ENCODE results near the gene ASRGL1. TPM values are rescaled to one million over a fixed set of nuclear protein-coding genes. Genes with fewer than 3 reads are reported as not detected.

The ASRGL1 gene
- total and polyA plus RNA-seq, 2 of the 13 experiments (the other 11 are each of a cell fraction or from before 2014, with no cell fraction given) = 50.8 to 97.5 TPM

DNA sequence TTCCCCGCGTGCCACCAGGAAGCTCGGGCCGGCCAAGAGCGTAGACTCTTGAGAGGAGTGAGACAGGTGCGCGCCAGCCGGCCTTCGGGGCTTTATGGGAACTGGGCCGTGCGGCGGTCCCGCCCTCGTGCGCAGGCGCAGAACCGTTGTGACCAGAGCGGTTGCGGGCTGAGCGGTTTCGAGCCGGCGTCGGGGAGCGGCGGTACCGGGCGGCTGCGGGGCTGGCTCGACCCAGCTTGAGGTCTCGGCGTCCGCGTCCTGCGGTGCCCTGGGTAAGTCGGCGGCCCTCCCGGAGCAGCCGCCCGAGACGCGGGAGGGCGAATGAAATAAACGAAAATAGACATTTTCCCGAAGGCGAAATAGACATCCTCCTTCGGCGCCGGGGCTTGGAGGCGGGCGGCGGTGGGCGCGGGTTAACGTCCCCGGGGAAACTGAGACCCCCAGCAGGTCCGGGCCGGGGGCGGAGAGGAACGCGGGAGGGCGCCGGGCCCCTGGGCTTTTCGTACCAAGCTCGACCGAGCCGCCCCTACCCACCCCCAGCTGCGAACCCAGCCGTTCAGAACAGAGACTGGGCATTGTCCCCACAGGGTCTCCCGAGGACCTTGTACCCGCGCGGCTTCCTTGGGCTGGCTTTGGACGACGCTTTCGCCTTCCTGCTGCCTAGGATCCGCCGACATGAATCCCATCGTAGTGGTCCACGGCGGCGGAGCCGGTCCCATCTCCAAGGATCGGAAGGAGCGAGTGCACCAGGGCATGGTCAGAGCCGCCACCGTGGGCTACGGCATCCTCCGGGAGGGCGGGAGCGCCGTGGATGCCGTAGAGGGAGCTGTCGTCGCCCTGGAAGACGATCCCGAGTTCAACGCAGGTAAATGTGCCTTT is at the start of gene ASRGL1 (continued):
- TF ChIP-seq, protein P1, sequence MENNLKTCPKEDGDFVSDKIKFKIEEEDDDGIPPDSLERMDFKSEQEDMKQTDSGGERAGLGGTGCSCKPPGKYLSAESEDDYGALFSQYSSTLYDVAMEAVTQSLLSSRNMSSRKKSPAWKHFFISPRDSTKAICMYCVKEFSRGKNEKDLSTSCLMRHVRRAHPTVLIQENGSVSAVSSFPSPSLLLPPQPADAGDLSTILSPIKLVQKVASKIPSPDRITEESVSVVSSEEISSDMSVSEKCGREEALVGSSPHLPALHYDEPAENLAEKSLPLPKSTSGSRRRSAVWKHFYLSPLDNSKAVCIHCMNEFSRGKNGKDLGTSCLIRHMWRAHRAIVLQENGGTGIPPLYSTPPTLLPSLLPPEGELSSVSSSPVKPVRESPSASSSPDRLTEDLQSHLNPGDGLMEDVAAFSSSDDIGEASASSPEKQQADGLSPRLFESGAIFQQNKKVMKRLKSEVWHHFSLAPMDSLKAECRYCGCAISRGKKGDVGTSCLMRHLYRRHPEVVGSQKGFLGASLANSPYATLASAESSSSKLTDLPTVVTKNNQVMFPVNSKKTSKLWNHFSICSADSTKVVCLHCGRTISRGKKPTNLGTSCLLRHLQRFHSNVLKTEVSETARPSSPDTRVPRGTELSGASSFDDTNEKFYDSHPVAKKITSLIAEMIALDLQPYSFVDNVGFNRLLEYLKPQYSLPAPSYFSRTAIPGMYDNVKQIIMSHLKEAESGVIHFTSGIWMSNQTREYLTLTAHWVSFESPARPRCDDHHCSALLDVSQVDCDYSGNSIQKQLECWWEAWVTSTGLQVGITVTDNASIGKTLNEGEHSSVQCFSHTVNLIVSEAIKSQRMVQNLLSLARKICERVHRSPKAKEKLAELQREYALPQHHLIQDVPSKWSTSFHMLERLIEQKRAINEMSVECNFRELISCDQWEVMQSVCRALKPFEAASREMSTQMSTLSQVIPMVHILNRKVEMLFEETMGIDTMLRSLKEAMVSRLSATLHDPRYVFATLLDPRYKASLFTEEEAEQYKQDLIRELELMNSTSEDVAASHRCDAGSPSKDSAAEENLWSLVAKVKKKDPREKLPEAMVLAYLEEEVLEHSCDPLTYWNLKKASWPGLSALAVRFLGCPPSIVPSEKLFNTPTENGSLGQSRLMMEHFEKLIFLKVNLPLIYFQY (CRISPR knock-in tag; IDR thresholded peaks at IDR 0.05; ENCODE audit: borderline replicate concordance) = peak; percentile 96; the same call in 1 of the 2 replicates
- TF ChIP-seq GABPA (IDR thresholded peaks at IDR 0.05; ENCODE audit: low read depth, low read length) = no peak
- TF ChIP-seq GABPA (CRISPR knock-in tag; IDR thresholded peaks at IDR 0.05; ENCODE audit: low read depth) = no peak
- no peak for TF ChIP-seq ZSCAN12 (CRISPR knock-in tag; IDR thresholded peaks at IDR 0.05)
- no peak for TF ChIP-seq SP140L (CRISPR knock-in tag; IDR thresholded peaks at IDR 0.05; ENCODE audit: borderline replicate concordance)
- no peak for TF ChIP-seq ETV5 (CRISPR knock-in tag; IDR thresholded peaks at IDR 0.05; ENCODE audit: borderline replicate concordance)
- no peak for TF ChIP-seq SIN3A (IDR thresholded peaks at IDR 0.05; ENCODE audit: borderline replicate concordance, low read depth, low read length)
- TF ChIP-seq, protein P2, sequence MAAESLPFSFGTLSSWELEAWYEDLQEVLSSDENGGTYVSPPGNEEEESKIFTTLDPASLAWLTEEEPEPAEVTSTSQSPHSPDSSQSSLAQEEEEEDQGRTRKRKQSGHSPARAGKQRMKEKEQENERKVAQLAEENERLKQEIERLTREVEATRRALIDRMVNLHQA (CRISPR knock-in tag; IDR thresholded peaks at IDR 0.05) = no peak
- no peak for TF ChIP-seq ZNF746 (CRISPR knock-in tag; IDR thresholded peaks at IDR 0.05)
- TF ChIP-seq, protein P3, sequence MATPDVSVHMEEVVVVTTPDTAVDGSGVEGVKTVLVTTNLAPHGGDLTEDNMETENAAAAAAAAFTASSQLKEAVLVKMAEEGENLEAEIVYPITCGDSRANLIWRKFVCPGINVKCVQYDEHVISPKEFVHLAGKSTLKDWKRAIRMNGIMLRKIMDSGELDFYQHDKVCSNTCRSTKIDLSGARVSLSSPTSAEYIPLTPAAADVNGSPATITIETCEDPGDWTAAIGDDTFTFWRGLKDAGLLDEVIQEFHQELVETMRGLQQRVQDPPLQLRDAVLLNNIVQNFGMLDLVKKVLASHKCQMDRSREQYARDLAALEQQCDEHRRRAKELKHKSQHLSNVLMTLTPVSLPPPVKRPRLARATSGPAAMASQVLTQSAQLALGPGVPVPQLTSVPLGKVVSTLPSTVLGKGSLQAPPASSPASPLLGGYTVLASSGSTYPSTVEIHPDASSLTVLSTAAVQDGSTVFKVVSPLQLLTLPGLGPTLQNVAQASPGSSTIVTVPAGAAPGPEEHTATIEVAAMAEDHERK (CRISPR knock-in tag; IDR thresholded peaks at IDR 0.05; ENCODE audit: low read depth) = no peak
- no peak for TF ChIP-seq ZBTB1 (CRISPR knock-in tag; IDR thresholded peaks at IDR 0.05; ENCODE audit: borderline replicate concordance)
- no peak for TF ChIP-seq ZNF615 (CRISPR knock-in tag; IDR thresholded peaks at IDR 0.05; ENCODE audit: borderline replicate concordance)
- no peak for TF ChIP-seq THAP7 (CRISPR knock-in tag; IDR thresholded peaks at IDR 0.05)
- no peak for TF ChIP-seq XRCC5 (optimal IDR thresholded peaks at IDR 0.05; ENCODE audit: low read length)
- TF ChIP-seq POLR2G (IDR thresholded peaks at IDR 0.05; ENCODE audit: low read depth, low read length) = 0 out of 2 replicates have a peak, but pooled peaks have one; percentile 22
- TF ChIP-seq, protein P4, sequence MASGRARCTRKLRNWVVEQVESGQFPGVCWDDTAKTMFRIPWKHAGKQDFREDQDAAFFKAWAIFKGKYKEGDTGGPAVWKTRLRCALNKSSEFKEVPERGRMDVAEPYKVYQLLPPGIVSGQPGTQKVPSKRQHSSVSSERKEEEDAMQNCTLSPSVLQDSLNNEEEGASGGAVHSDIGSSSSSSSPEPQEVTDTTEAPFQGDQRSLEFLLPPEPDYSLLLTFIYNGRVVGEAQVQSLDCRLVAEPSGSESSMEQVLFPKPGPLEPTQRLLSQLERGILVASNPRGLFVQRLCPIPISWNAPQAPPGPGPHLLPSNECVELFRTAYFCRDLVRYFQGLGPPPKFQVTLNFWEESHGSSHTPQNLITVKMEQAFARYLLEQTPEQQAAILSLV (CRISPR knock-in tag; IDR thresholded peaks at IDR 0.05; ENCODE audit: borderline replicate concordance) = no peak; the same call in 1 of the 2 replicates
- TF ChIP-seq ZNF598 (CRISPR knock-in tag; IDR thresholded peaks at IDR 0.05; ENCODE audit: borderline replicate concordance) = 0 out of 2 replicates have a peak, but pooled peaks have one; percentile 54
- no peak for TF ChIP-seq ZNF343 (CRISPR knock-in tag; IDR thresholded peaks at IDR 0.05)
- no peak for TF ChIP-seq MNT (IDR thresholded peaks at IDR 0.05)

All from HepG2 (cell line).